ENCODE measurements around the gene TIMM10.

TIMM10 gene

DNA sequence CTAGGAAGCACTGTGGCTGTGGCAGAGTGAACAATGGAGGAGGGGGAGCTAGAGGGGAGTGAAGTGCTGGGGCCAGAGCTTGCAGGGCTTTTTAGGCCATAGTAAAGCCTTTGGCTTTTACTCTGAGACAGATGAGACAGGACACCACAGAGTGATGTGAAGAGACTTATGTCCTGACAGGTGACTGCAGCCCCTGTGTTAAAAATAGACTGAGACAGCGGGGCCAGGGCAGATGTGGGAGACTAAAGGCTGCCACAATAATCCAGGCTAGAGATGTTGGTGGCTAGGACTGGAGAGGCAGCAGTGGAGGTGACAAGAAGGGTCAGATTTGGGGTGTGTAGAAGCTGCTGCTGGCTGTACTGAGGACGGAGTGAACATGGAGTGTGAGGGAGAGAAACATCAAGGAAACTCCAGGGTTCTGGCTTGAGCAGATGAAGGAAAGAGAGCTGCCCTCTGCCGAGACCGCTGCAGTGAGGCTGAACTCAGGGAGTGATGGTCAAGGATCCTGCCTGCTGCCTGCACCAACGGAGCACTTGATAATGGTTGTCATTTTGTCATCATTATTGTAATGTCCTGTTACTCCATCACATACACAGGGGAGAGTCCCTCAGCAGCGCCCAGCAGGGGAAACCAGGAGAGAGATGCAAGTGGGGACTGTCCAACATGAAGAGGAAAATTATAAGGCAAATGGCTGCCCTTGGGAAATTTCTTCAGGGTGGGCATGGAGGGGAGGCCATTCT lies 42.5 kb downstream of the TIMM10 start:
- in situ Hi-C loops (cut with MboI; ENCODE audit: low pct_unique_long_range_greater_than_20kb, low sequenced_read_pairs, unreplicated experiment) = no loop called here
- TF ChIP-seq, protein P1, sequence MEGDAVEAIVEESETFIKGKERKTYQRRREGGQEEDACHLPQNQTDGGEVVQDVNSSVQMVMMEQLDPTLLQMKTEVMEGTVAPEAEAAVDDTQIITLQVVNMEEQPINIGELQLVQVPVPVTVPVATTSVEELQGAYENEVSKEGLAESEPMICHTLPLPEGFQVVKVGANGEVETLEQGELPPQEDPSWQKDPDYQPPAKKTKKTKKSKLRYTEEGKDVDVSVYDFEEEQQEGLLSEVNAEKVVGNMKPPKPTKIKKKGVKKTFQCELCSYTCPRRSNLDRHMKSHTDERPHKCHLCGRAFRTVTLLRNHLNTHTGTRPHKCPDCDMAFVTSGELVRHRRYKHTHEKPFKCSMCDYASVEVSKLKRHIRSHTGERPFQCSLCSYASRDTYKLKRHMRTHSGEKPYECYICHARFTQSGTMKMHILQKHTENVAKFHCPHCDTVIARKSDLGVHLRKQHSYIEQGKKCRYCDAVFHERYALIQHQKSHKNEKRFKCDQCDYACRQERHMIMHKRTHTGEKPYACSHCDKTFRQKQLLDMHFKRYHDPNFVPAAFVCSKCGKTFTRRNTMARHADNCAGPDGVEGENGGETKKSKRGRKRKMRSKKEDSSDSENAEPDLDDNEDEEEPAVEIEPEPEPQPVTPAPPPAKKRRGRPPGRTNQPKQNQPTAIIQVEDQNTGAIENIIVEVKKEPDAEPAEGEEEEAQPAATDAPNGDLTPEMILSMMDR (IDR thresholded peaks at IDR 0.05; ENCODE audit: extremely low read depth, insufficient read depth, missing control alignments) = no peak
- no peak for DNase-seq (ENCODE audit: low spot score)

DNA sequence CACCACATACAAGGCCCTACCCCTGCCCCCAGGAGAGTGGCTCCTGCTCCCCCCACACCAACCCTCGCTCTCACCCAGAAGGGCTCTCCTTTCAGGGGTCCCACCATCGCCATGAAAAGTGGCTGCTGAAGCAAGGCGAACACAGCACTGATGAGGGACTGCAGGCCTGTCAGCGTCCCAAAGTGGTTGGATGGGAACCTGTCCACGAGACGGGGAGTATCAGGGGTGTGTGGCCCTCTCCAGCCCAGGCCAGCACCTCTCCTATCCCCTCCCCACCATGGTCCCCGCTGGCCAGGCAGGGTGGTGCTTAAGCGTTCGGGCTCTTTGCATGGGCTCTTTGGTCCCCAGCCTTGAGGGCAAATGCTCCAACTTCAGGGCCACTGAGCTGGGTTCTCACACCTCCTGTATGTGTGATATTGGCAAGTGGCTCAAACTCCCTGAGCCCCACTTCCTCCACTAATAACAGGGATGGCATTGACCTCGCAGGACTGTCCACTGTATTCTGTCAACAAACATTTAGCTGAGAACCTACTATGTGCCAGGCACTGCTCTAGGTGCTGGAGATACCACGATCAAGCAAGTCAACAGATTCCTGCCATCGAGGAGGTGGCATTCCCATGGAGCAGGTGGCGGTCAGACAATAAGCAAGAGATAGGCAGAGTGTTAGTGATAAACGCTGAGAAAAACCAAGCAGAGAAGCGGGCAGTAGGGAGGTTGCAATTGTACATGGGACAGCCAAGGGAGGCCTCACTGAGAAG lies 43.4 kb downstream of the TIMM10 start:
- TF ChIP-seq, protein P1 (IDR thresholded peaks at IDR 0.05; ENCODE audit: extremely low read depth, insufficient read depth, missing control alignments) = no peak
- DNase-seq (ENCODE audit: low spot score) = no peak
- in situ Hi-C loops (cut with MboI; ENCODE audit: low pct_unique_long_range_greater_than_20kb, low sequenced_read_pairs, unreplicated experiment) = no loop called here

DNA sequence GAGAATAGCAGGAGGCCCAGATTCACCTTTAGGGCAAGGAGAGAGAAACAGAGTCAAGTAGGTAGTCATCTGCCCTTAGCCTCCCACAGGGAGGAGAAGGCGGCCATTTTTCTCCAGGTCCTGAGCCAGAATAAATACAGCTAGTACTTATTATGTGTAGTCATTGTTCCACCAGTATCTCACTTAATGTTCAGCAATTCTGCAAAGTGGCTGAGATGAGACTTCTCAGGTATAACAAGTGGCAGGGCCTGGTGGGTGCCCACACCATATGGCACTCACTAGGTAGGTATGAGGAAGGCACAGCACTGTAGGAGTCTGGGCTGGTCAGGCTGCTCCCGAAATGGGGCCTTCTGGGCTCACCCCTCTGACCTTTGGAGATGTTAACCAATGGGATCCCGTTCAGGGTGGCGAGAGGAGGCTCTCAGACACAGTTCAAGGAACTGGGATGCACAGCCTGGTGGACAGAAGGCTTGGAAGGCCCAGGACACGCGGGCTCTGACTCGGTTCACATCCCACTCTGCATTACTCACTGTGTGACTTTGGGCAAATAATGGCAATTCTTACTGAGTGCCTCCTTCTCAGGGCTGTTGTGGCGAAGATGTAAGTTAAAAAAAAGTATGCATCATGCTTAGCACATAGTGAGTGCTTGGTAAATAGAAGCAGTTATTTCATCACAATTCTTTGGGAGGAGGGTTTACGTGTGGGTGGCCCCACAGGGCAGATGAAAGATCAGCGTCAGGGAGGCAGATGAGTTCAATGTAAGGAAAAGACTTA lies 45.1 kb downstream of the TIMM10 start:
- TF ChIP-seq, protein P1 (IDR thresholded peaks at IDR 0.05; ENCODE audit: extremely low read depth, insufficient read depth, missing control alignments) = no peak
- in situ Hi-C loops (cut with MboI; ENCODE audit: low pct_unique_long_range_greater_than_20kb, low sequenced_read_pairs, unreplicated experiment) = no loop called here
- no peak for DNase-seq (ENCODE audit: low spot score)

DNA sequence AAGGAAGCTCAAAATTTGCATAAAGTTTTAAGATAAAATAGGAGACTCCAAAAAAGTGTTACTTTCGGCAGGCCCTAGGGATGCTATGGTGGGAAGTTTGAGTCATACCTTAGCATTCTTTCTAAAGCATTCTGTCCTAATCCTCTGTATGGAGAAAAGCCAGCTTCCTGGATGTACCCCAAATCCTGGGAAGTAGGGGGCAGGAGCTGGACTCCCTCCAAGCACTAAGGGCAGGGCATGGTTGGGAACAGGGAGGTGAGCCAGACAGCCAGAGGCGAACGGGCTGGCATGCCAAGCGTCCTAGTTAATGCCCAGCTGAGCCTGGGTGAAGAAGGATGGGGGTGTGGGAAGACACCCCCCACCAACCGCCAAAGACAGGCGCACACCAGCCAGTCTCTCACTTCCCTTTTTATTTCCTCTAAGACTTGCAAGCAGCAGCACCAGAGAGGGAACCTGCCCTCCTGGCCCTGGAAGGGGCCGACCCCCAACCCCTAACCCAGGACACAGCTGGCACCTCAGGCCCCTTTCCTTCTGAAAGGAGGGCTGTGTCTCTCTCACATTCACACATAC lies 46.3 kb downstream of the TIMM10 start:
- no peak for DNase-seq (ENCODE audit: low spot score)
- TF ChIP-seq, protein P1 (IDR thresholded peaks at IDR 0.05; ENCODE audit: extremely low read depth, insufficient read depth, missing control alignments) = no peak
- in situ Hi-C loops (cut with MboI; ENCODE audit: low pct_unique_long_range_greater_than_20kb, low sequenced_read_pairs, unreplicated experiment) = no loop called here

DNA sequence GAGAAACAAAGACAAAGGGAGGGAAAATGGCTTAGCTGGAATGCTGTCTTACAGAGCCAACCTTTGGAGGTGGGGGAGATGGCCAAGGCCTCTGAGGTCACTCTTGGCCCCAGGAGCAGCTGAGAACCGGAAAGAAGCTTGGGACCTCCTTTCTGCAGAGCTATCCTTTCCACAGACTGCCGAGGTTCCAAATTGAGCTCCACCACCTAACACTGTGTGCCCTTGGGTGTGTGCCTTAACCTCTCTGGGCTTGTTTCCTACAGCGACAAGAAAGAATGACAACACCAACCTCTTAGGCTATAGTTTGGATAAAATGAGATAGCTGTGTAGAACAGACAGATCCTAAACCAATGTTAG lies 47.0 kb downstream of the TIMM10 start:
- in situ Hi-C loops (cut with MboI; ENCODE audit: low pct_unique_long_range_greater_than_20kb, low sequenced_read_pairs, unreplicated experiment) = no loop called here
- no peak for DNase-seq (ENCODE audit: low spot score)
- TF ChIP-seq, protein P1 (IDR thresholded peaks at IDR 0.05; ENCODE audit: extremely low read depth, insufficient read depth, missing control alignments) = no peak

Measured in GM13977 (cell line).